ENCODE data around the gene ADGRV1. TPM values are rescaled to one million over a fixed set of nuclear protein-coding genes. Genes with fewer than 3 reads are reported as not detected.
"Not testable (repeated sequence)": the region's sequence is repeated elsewhere in the genome, so short reads cannot be mapped to it uniquely, and the experiment has no call there.

ADGRV1 gene
- total RNA-seq, 4 donors from 2014 or later, result 6.0 to 37.0 (median 10.6) TPM

DNA sequence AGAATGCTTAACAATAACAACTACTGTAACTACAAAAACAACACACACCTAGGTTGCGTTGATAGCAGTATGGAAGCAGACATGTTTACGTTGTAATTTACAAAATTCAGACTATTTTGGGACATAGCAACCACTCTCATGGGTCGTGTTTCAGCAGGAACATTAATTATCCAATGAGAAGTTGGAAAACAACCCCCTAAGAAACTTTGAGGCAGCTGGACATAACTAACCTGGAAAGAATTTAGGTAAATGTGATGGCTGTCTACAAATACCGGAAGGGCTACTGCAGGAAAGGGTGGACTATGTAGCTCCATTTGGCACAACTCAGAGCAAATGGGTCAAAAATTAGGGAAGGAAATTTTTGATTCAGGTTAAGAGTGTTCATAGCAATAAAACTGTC lies 409.3 kb downstream of the ADGRV1 start:
- in situ Hi-C loops (cut with MboI; ENCODE audit: low pct_ligation_motif_present in 1 of 4, low pct_unique_long_range_greater_than_20kb in 1 of 4, low sequenced_read_pairs in 3 of 4), result no loop called here
- peaks cover 0 to 9% of the 10 kb centered on the region in 2 donors for H3K9me3 ChIP-seq
- H3K27ac ChIP-seq, result no peak overlapping the region
- TF ChIP-seq POLR2AphosphoS5 (IDR thresholded peaks at IDR 0.05) (no peak), EP300 (IDR thresholded peaks at IDR 0.05; ENCODE audit: low read depth) (no peak), POLR2A (IDR thresholded peaks at IDR 0.05) (no peak)
- TF ChIP-seq, protein P1, sequence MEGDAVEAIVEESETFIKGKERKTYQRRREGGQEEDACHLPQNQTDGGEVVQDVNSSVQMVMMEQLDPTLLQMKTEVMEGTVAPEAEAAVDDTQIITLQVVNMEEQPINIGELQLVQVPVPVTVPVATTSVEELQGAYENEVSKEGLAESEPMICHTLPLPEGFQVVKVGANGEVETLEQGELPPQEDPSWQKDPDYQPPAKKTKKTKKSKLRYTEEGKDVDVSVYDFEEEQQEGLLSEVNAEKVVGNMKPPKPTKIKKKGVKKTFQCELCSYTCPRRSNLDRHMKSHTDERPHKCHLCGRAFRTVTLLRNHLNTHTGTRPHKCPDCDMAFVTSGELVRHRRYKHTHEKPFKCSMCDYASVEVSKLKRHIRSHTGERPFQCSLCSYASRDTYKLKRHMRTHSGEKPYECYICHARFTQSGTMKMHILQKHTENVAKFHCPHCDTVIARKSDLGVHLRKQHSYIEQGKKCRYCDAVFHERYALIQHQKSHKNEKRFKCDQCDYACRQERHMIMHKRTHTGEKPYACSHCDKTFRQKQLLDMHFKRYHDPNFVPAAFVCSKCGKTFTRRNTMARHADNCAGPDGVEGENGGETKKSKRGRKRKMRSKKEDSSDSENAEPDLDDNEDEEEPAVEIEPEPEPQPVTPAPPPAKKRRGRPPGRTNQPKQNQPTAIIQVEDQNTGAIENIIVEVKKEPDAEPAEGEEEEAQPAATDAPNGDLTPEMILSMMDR (IDR thresholded peaks at IDR 0.05), result no peak
- H3K4me1 ChIP-seq, result no peaks in the 10 kb centered on the region
- DNase-seq, result no peak
- no peaks in the 10 kb centered on the region for H3K27me3 ChIP-seq
- WGBS, 2 donors (ENCODE audit: low coverage in 1 of 2), result 68 to 71% methylated on average over 4 of the region's 4 CpGs
- intact Hi-C loops (cut with DNase I; ENCODE audit: low total_unique reads), result no loop called here
- H3K4me3 ChIP-seq, result no peak overlapping the region
- H3K36me3 ChIP-seq, result no peaks in the 10 kb centered on the region

DNA sequence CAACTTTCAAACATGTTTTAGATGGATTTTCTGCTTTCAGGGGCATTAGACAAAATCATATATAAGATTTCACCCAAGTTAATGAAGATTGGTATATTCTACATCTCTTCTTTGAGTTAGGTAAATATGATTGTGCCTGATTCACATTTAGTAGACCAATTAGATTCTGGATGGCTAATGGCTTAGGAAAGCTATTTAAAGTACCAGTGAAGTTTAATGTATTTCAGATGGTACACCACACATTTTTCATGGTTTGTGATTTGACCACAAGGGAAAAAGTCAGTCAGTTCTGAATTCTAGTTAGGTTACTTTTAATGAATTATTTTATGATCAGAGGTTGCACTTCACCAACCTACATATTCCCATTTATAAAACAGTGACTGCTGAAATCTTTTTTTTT lies 409.7 kb downstream of the ADGRV1 start:
- H3K27me3 ChIP-seq, result no peaks in the 10 kb centered on the region
- TF ChIP-seq POLR2AphosphoS5 (IDR thresholded peaks at IDR 0.05) (no peak), EP300 (IDR thresholded peaks at IDR 0.05; ENCODE audit: low read depth) (no peak), POLR2A (IDR thresholded peaks at IDR 0.05) (no peak)
- no peak overlapping the region for H3K27ac ChIP-seq
- DNase-seq, result no peak
- no peak overlapping the region for H3K4me3 ChIP-seq
- H3K4me1 ChIP-seq, result no peaks in the 10 kb centered on the region
- intact Hi-C loops (cut with DNase I; ENCODE audit: low total_unique reads), result no loop called here
- in situ Hi-C loops (cut with MboI; ENCODE audit: low pct_ligation_motif_present in 1 of 4, low pct_unique_long_range_greater_than_20kb in 1 of 4, low sequenced_read_pairs in 3 of 4), result no loop called here
- H3K9me3 ChIP-seq, result peaks cover 0 to 9% of the 10 kb centered on the region in 2 donors
- H3K36me3 ChIP-seq, result no peaks in the 10 kb centered on the region

DNA sequence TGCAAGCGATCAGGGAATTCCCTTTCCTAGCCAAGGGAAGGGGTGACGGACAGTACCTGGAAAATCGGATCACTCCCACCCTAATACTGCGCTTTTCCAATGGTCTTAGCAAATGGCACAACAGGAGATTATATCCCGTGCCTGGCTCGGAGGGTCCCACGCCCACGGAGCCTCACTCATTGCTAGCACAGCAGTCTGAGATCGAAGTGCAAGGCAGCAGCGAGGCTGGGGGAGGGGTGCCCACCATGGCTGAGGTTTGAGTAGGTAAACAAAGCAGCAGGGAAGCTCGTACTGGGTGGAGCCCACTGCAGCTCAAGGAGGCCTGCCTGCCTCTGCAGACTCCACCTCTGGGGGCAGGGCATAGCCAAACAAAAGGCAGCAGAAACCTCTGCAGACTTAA lies 411.3 kb downstream of the ADGRV1 start:
- WGBS, 2 donors (ENCODE audit: low coverage in 1 of 2), result 94% methylated on average over 11 of the region's 11 CpGs; no CpG with 5 or more reads in 1 of the 2 donors
- intact Hi-C loops (cut with DNase I; ENCODE audit: low total_unique reads); H3K9me3 ChIP-seq: not testable (repeated sequence)

DNA sequence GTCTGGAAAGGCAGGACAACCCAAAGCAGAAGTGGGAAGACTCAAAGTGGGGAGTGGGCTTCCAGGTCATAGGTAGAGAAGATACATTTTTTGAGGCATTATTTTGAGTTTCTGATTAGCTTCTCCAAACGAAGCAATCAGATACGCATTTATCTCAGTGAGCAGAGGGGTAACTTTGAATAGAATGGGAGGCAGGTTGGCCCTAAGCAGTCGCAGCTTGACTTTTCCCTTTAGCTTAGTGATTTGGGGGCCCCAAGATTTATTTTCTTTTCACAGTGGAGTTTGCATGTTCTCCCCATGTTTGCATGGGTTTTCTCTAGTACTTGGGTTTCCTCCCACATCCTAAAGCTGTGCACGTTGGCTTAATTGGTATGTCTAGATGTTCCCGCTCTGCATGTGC lies 422.6 kb downstream of the ADGRV1 start:
- TF ChIP-seq POLR2AphosphoS5 (IDR thresholded peaks at IDR 0.05), result no peak
- TF ChIP-seq POLR2A (IDR thresholded peaks at IDR 0.05), result no peak
- TF ChIP-seq, protein P1 (IDR thresholded peaks at IDR 0.05), result no peak
- TF ChIP-seq EP300 (IDR thresholded peaks at IDR 0.05; ENCODE audit: low read depth), result no peak
- Histone ChIP-seq H3K27ac (no peak overlapping the region), H3K36me3 (no peaks in the 10 kb centered on the region), H3K27me3 (no peaks in the 10 kb centered on the region), H3K9me3 (no peaks in the 10 kb centered on the region), H3K4me3 (no peak overlapping the region), H3K4me1 (no peaks in the 10 kb centered on the region)
- 80 to 95% methylated on average over 5 of the region's 5 CpGs for WGBS, 2 donors (ENCODE audit: low coverage in 1 of 2)
- no peak for DNase-seq
- intact Hi-C loops (cut with DNase I; ENCODE audit: low total_unique reads) (no loop called here), in situ Hi-C loops (cut with MboI; ENCODE audit: low pct_ligation_motif_present in 1 of 4, low pct_unique_long_range_greater_than_20kb in 1 of 4, low sequenced_read_pairs in 3 of 4) (no loop called here)

More for the DNA sequence above, 411.3 kb downstream of the ADGRV1 start:
- H3K4me3 ChIP-seq; H3K36me3 ChIP-seq; H3K27me3 ChIP-seq; DNase-seq; in situ Hi-C loops (cut with MboI; ENCODE audit: low pct_ligation_motif_present in 1 of 4, low pct_unique_long_range_greater_than_20kb in 1 of 4, low sequenced_read_pairs in 3 of 4); H3K27ac ChIP-seq; H3K4me1 ChIP-seq: not testable (repeated sequence)

DNA sequence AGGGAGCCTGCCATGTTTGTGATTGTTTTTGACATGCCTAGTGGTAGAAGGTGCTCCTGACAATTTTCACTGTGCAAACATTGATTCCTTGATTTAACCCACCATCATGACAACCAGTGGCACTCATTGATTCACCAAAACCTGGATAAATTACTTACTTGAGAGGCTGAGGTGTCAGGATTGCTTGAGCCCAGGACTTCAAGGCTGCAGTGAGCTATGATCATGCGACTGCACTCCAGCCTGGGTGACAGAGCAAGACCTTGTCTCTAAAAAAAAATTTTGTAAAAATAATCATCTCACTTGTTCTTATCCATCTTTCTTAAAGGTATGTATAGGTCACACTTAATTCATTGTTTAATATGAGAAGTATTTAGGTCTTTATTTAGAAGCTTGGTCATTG lies 423.2 kb downstream of the ADGRV1 start:
- TF ChIP-seq EP300 (IDR thresholded peaks at IDR 0.05; ENCODE audit: low read depth) (no peak), POLR2AphosphoS5 (IDR thresholded peaks at IDR 0.05) (no peak), POLR2A (IDR thresholded peaks at IDR 0.05) (no peak)
- TF ChIP-seq, protein P1 (IDR thresholded peaks at IDR 0.05), result no peak
- H3K4me1 ChIP-seq, result no peaks in the 10 kb centered on the region
- no peak overlapping the region for H3K27ac ChIP-seq
- no peaks in the 10 kb centered on the region for H3K36me3 ChIP-seq
- 0 to 42% methylated on average over 1 of the region's 1 CpG for WGBS, 2 donors (ENCODE audit: low coverage in 1 of 2)
- no peak for DNase-seq
- no peaks in the 10 kb centered on the region for H3K27me3 ChIP-seq
- no peak overlapping the region for H3K4me3 ChIP-seq
- intact Hi-C loops (cut with DNase I; ENCODE audit: low total_unique reads) (no loop called here), in situ Hi-C loops (cut with MboI; ENCODE audit: low pct_ligation_motif_present in 1 of 4, low pct_unique_long_range_greater_than_20kb in 1 of 4, low sequenced_read_pairs in 3 of 4) (no loop called here)
- H3K9me3 ChIP-seq, result no peaks in the 10 kb centered on the region
